ENCODE measurements around the gene DNAH9.

DNAH9 gene

GRCh38 chr17:11980813-11981212 lies 382.5 kb downstream of the DNAH9 start:
- DNase-seq (ENCODE audit: low read depth in 3 of 3), result no peak

DNA sequence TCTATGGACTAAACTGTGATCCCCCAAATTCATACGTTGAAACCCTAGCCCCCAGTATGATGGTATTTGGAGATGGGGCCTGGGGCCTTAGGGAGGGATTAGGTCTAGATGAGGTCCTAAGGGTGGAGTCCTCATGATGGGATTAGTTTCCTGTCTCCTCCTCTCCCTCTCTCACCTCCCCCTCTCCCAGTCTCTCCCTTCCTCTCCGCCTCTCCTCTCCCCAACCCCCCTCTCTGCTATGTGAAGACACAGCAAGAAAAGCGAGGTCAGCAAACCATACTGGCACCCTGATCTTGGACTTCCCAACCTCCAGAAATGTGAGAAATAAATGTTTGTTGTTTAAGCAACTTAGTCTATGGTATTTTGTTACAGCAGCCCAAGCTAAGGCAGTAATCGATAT lies 383.6 kb downstream of the DNAH9 start:
- DNase-seq (ENCODE audit: low read depth in 3 of 3), result no peak

GRCh38 chr17:11986179-11986941 lies 388.1 kb downstream of the DNAH9 start:
- no peak for DNase-seq (ENCODE audit: low read depth in 3 of 3)

DNA sequence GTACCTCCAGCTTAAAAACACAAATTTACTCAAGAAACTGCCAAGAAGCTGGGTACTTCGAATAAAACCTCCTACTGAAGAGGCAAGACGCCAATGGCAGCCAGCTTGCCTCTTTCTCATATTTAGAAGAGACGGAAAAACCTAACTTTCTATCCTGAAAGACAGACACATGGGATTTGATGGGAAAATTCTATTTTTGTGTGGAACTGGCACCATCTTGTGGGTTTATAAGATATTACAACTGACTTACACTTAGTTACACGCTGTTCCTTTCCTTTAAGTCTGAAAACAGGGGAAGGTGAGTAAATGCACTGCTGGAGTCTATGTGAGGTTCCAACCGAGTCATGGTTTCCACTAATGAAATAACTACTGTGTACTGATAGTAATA lies 388.7 kb downstream of the DNAH9 start:
- no peak for DNase-seq (ENCODE audit: low read depth in 3 of 3)

DNA sequence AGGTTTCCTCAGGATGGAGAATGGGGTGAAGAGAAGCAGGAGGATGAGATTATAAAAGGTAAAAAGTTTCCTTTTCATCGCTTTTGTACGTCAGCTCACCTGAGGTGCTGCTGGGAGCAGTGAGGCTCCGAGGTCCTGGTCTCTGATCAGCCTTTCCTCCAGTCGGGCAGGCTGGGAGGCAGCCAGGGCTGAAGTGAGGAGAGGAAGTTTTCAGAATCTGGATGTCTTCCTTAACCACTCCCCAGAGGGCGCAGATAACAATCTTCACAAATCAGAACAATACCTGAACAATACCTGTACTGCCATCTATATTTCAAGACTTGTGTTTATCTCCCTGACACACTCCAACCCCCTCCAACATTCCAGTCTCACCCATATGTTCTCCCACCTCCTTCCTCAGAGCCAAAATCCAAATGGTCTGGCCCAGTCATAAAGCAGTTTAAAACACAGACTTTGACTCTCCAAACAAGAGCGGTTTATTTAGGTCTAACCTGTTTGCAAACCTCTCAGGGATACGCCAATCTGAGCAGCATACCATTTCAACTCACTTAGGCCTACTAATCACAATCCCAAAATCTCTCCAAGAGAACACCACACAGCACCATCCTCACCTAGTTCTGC lies 392.2 kb downstream of the DNAH9 start:
- DNase-seq (ENCODE audit: low read depth in 3 of 3), result no peak

- DNase-seq (ENCODE audit: low read depth in 3 of 3), result no peak
These were observed 393.2 kb downstream of the DNAH9 start for GRCh38 chr17:11991461-11991860.

GRCh38 chr17:11996722-11997146 lies 398.5 kb downstream of the DNAH9 start:
- no peak for DNase-seq (ENCODE audit: low read depth in 3 of 3)

GRCh38 chr17:11997147-11997971 lies 399.1 kb downstream of the DNAH9 start, which contains the start of gene ZNF18:
Gene ZNF18 (minus strand): TSS chr17:11997475. CDS start chr17:11992829, 4,646 bp downstream.
- peak; percentile 90 to 93 (median 92) for DNase-seq (ENCODE audit: low read depth in 3 of 3)

DNA sequence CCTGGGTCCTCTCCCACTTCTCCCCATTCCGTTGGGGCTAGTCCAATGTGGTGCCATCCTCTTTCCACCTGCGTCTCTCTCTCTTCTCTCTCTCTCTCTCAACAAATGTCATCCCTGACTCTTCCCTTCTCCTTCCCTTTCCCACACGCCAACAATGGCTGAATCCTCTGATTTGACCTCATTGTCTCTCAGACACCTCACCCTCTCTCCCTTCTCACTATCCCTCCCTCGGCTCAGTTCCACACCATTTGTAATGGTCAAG lies 399.6 kb downstream of the DNAH9 start:
- no peak for DNase-seq (ENCODE audit: low read depth in 3 of 3)

- no peak for DNase-seq (ENCODE audit: low read depth in 3 of 3)
These were observed 401.4 kb downstream of the DNAH9 start for GRCh38 chr17:11999696-12000095.

- DNase-seq (ENCODE audit: low read depth in 3 of 3), result no peak
These were observed 409.2 kb downstream of the DNAH9 start for GRCh38 chr17:12007466-12007865.

Measured in stimulated activated CD4-positive, alpha-beta T cell treated with anti-CD3 and anti-CD28 coated beads, TNF-alpha, amount 100 ng/mL, for 4 hours (primary cell).